OCI-LY7 (cell line): ENCODE measurements around the gene MEF2D. TPM values are rescaled to one million over a fixed set of nuclear protein-coding genes. Genes with fewer than 3 reads are reported as not detected.

Experiments used
- BruUV-seq: library from RNA; stranded (reverse); fragments of 400-500 nt; replicated peaks from 2 replicates; lab custom pipeline; 2021; lab: Mats Ljungman, UMichigan
- CTCF ChIA-PET: fragments of 300-600 bp; sonication (Branson Sonifier 250); formaldehyde crosslinking; loops from one replicate; lab custom pipeline; 2022; ENCODE audit warnings: antibody characterized with exemption; ENCODE audit not compliant: unreplicated experiment; lab: Charles Lee
- POLR2A ChIA-PET: fragments of 300-600 bp; sonication (Branson Sonifier 250); formaldehyde crosslinking; loops from one replicate; lab custom pipeline; 2022; ENCODE audit warnings: antibody characterized with exemption; lab: Charles Lee
- DNase-seq: peaks from one replicate; pipeline ENCODE4 v3.0.0-alpha.2; 2015; ENCODE audit warnings: low spot score
- H2AFZ ChIP-seq: fragments of 200-600 bp; sonication (generic), shearing (Covaris generic); 2 replicates; pipeline ENCODE4 v1.6.1; 2014; ENCODE audit warnings: mild to moderate bottlenecking, antibody characterized with exemption, low read length, moderate library complexity
- H3K27ac ChIP-seq: fragments of 200-600 bp; sonication (generic); 2 replicates; pipeline ENCODE4 v1.5.1; 2014; ENCODE audit warnings: mixed run types, low read depth, mild to moderate bottlenecking, moderate library complexity, low read length, inconsistent platforms; ENCODE audit not compliant: poor library complexity, severe bottlenecking
- H3K36me3 ChIP-seq: fragments of 200-600 bp; sonication (generic); 2 replicates; pipeline ENCODE4 v1.6.1; 2014; ENCODE audit warnings: mild to moderate bottlenecking, antibody characterized with exemption, low read length, moderate library complexity, mixed read lengths; ENCODE audit not compliant: insufficient read depth
- H3K4me1 ChIP-seq: fragments of 200-600 bp; sonication (generic); 2 replicates; pipeline ENCODE4 v1.5.1; 2014; ENCODE audit warnings: mild to moderate bottlenecking, low read length; ENCODE audit not compliant: insufficient read depth, poor library complexity, severe bottlenecking
- H3K4me2 ChIP-seq: fragments of 200-600 bp; sonication (generic); 2 replicates; pipeline ENCODE4 v1.6.1; 2014; ENCODE audit warnings: mild to moderate bottlenecking, low read length
- H3K4me3 ChIP-seq: fragments of 200-600 bp; sonication (generic); 2 replicates; pipeline ENCODE4 v1.5.1; 2014; ENCODE audit warnings: mild to moderate bottlenecking, low read depth, low read length; ENCODE audit not compliant: poor library complexity, severe bottlenecking
- H3K79me2 ChIP-seq: fragments of 200-600 bp; sonication (generic); 2 replicates; pipeline ENCODE4 v1.6.1; 2016; ENCODE audit warnings: low read depth, mild to moderate bottlenecking, low read length, moderate library complexity, mixed read lengths; ENCODE audit not compliant: insufficient read depth
- H3K9me2 ChIP-seq: fragments of 200-600 bp; sonication (generic); 2 replicates; pipeline ENCODE4 v1.6.1; 2016; ENCODE audit warnings: mild to moderate bottlenecking, low read length, mixed read lengths; ENCODE audit not compliant: insufficient read depth
- H3K9me3 ChIP-seq: fragments of 200-600 bp; sonication (generic); 2 replicates; pipeline ENCODE4 v1.6.1; 2014; ENCODE audit warnings: mild to moderate bottlenecking, mixed run types, low read length, mixed read lengths
- H4K20me1 ChIP-seq: fragments of 200-600 bp; sonication (generic); 2 replicates; pipeline ENCODE4 v1.6.1; 2014; ENCODE audit warnings: mild to moderate bottlenecking, antibody characterized with exemption, low read length, moderate library complexity, mixed read lengths; ENCODE audit not compliant: insufficient read depth
- EZH2phosphoT487 ChIP-seq: fragments of 200-600 bp; sonication (generic); IDR thresholded peaks from 2 replicates; pipeline ENCODE4 v1.6.1; 2018; ENCODE audit warnings: low read depth, borderline replicate concordance, mild to moderate bottlenecking, mixed run types, antibody characterized with exemption, low read length, moderate library complexity, mixed read lengths
- intact Hi-C: fragments of 100-400 bp; cut with micrococcal nuclease; formaldehyde crosslinking; loops from one replicate; pipeline ENCODE4 v1.10.0; 2022; ENCODE audit not compliant: unreplicated experiment
- total RNA-seq, 2 experiments: library from RNA; depleted of rRNA in 1 of 2; stranded (reverse); fragments of >200 nt in 1 of 2; shearing (Covaris generic) in 1 of 2; gene quantifications; 2 replicates each; pipeline ENCODE4 v1.2.3, GENCODE V29; 2014 to 2022
- TF ChIP-seq, protein P1 (sequence below): fragments of 200-600 bp; sonication (generic); conservative IDR thresholded peaks from 2 replicates; pipeline ENCODE4 v1.5.1; 2014; ENCODE audit warnings: mild to moderate bottlenecking, antibody characterized with exemption, low read length, moderate library complexity, mixed read lengths

Gene MEF2D
- total RNA-seq, 2 experiments from 2014 or later: 42.7 to 92.3 TPM

- Histone ChIP-seq H3K79me2 (peaks cover 29% of the 10 kb centered on the region), H4K20me1 (no peaks in the 10 kb centered on the region), H2AFZ (no peak overlapping the region), H3K9me3 (no peaks in the 10 kb centered on the region), H3K4me2 (peak overlapping the region; percentile 37; the same call in 1 of the 2 replicates), H3K4me3 (no peak overlapping the region), H3K9me2 (no peaks in the 10 kb centered on the region), H3K4me1 (peaks cover 52% of the 10 kb centered on the region), H3K36me3 (peaks cover 100% of the 10 kb centered on the region), H3K27ac (peak overlapping the region; percentile 61)
- BruUV-seq: no TSS peak
- DNase-seq: no peak
- TF ChIP-seq, protein P1, sequence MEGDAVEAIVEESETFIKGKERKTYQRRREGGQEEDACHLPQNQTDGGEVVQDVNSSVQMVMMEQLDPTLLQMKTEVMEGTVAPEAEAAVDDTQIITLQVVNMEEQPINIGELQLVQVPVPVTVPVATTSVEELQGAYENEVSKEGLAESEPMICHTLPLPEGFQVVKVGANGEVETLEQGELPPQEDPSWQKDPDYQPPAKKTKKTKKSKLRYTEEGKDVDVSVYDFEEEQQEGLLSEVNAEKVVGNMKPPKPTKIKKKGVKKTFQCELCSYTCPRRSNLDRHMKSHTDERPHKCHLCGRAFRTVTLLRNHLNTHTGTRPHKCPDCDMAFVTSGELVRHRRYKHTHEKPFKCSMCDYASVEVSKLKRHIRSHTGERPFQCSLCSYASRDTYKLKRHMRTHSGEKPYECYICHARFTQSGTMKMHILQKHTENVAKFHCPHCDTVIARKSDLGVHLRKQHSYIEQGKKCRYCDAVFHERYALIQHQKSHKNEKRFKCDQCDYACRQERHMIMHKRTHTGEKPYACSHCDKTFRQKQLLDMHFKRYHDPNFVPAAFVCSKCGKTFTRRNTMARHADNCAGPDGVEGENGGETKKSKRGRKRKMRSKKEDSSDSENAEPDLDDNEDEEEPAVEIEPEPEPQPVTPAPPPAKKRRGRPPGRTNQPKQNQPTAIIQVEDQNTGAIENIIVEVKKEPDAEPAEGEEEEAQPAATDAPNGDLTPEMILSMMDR: no peak
- no peak for TF ChIP-seq EZH2phosphoT487
- ChIA-PET CTCF (interaction anchor here (0.6 to 1.7 kb wide), 6 partner anchors 10 to 24 kb away, joined by 4 to 28 read pairs (median 8); partner anchors contain the start of gene MEF2D), POLR2A (interaction anchor here (0.8 to 2.9 kb wide), 3 partner anchors 12 to 53 kb away, joined by 6 to 15 read pairs (median 13); no protein-coding TSS in a partner anchor)
- intact Hi-C loops: loop anchor here (1.0 kb wide), 2 partner anchors 16 to 20 kb away; partner anchors contain the start of gene MEF2D
These were observed 20.6 kb downstream of the MEF2D start for GRCh38 chr1:156480016-156480370.

- intact Hi-C loops: loop anchor here (1.0 kb wide), 2 partner anchors 17 to 21 kb away; partner anchors contain the start of gene MEF2D
- ChIA-PET CTCF (no interaction called here), POLR2A (interaction anchor here (0.8 to 2.9 kb wide), 2 partner anchors 12 to 53 kb away, joined by 6 to 15 read pairs; no protein-coding TSS in a partner anchor)
- Histone ChIP-seq H3K4me2 (no peak overlapping the region), H3K36me3 (peaks cover 100% of the 10 kb centered on the region), H4K20me1 (no peaks in the 10 kb centered on the region), H3K27ac (peak overlapping the region; percentile 61), H3K9me2 (no peaks in the 10 kb centered on the region), H3K4me1 (peaks cover 46% of the 10 kb centered on the region), H3K79me2 (peaks cover 22% of the 10 kb centered on the region), H3K4me3 (no peak overlapping the region), H2AFZ (no peak overlapping the region), H3K9me3 (no peaks in the 10 kb centered on the region)
- DNase-seq: no peak
- TF ChIP-seq EZH2phosphoT487: no peak
- TF ChIP-seq, protein P1: no peak; the same call in 1 of the 2 replicates
- BruUV-seq: no TSS peak
These were observed 21.2 kb downstream of the MEF2D start for GRCh38 chr1:156479093-156480015.
